HEK293 (cell line): ENCODE results near the gene SERINC3.

Experiments used
- PBX3 ChIP-seq: sonication (generic); formaldehyde crosslinking; IDR thresholded peaks from 2 replicates; pipeline ENCODE4 v1.8.1; 2022; ENCODE audit warnings: mild to moderate bottlenecking, moderate library complexity, missing genetic modification reagents
- ZBTB7A ChIP-seq: fragments of 450-650 bp; formaldehyde crosslinking; IDR thresholded peaks from 2 replicates; pipeline ENCODE4 v1.5.1; 2016; ENCODE audit warnings: low read depth, missing biosample characterization, missing genetic modification characterization
- ZNF274 ChIP-seq, 2 experiments: fragments of 200-500 bp in 1 of 2; fragments of 450-650 bp in 1 of 2; sonication (Bioruptor generic) in 1 of 2; formaldehyde crosslinking in 1 of 2; IDR thresholded peaks; 2 replicates each; pipeline versions ENCODE4 v1.5.1 to v1.6.1; 2014 to 2016; ENCODE audit warnings: borderline replicate concordance in 1 of 2, inconsistent platforms in 1 of 2, low read length in 1 of 2, missing biosample characterization in 1 of 2, missing genetic modification characterization in 1 of 2
- ZNF585B ChIP-seq: fragments of 450-650 bp; formaldehyde crosslinking; IDR thresholded peaks from 2 replicates; pipeline ENCODE4 v1.5.1; 2016; ENCODE audit warnings: missing biosample characterization, missing genetic modification characterization
- TF ChIP-seq, protein P1 (sequence below): fragments of 450-650 bp; formaldehyde crosslinking; IDR thresholded peaks from 2 replicates; pipeline ENCODE4 v1.5.1; 2016; ENCODE audit warnings: missing biosample characterization, missing genetic modification characterization

GRCh38 chr20:44477151-44477550, 44.7 kb downstream of the SERINC3 start:
- TF ChIP-seq PBX3 (CRISPR knock-in tag) (no peak), ZBTB7A (no peak), ZNF274 (IDR thresholded peaks at IDR 0.05; ENCODE audit: low read length) (no peak), ZNF274 (tag by site-specific recombination; IDR thresholded peaks at IDR 0.05; ENCODE audit: borderline replicate concordance) (no peak), ZNF585B (tag by site-specific recombination) (no peak)
- TF ChIP-seq, protein P1, sequence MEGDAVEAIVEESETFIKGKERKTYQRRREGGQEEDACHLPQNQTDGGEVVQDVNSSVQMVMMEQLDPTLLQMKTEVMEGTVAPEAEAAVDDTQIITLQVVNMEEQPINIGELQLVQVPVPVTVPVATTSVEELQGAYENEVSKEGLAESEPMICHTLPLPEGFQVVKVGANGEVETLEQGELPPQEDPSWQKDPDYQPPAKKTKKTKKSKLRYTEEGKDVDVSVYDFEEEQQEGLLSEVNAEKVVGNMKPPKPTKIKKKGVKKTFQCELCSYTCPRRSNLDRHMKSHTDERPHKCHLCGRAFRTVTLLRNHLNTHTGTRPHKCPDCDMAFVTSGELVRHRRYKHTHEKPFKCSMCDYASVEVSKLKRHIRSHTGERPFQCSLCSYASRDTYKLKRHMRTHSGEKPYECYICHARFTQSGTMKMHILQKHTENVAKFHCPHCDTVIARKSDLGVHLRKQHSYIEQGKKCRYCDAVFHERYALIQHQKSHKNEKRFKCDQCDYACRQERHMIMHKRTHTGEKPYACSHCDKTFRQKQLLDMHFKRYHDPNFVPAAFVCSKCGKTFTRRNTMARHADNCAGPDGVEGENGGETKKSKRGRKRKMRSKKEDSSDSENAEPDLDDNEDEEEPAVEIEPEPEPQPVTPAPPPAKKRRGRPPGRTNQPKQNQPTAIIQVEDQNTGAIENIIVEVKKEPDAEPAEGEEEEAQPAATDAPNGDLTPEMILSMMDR (tag by site-specific recombination), result no peak
